ENCODE data around the gene API5. TPM values are rescaled to one million over a fixed set of nuclear protein-coding genes. Genes with fewer than 3 reads are reported as not detected.

The API5 gene
- total and polyA plus RNA-seq, 2 donors from 2014 or later, result 48.5 to 89.0 TPM

Other genes starting within 250 kb of the API5 start
- gene TTC17, start 46.9 kb downstream of the API5 start, total RNA-seq, result 76.5 TPM
- gene TTC17, start 46.9 kb downstream of the API5 start, polyA plus RNA-seq (ENCODE audit: insufficient read depth, low read depth, low replicate concordance), result 26.2 TPM

All from kidney (tissue), 2 donors.